WTC11 (cell line): ENCODE data around the gene TJP3.

Experiments
- ATF6 ChIP-seq: sonication (generic); formaldehyde crosslinking; IDR thresholded peaks from 2 replicates; pipeline ENCODE4 v1.8.1; 2023; ENCODE audit warnings: mild to moderate bottlenecking, missing genetic modification reagents
- CTCF ChIP-seq: fragments of 200-600 bp; IDR thresholded peaks from 2 replicates; pipeline ENCODE4 v1.8.0; 2022; ENCODE audit warnings: antibody characterized with exemption
- ELF4 ChIP-seq: sonication (generic); formaldehyde crosslinking; IDR thresholded peaks from 2 replicates; pipeline ENCODE4 v1.8.1; 2022; ENCODE audit warnings: low read depth, mild to moderate bottlenecking, moderate library complexity, missing genetic modification reagents
- JUN ChIP-seq: sonication (generic); formaldehyde crosslinking; IDR thresholded peaks from 2 replicates; pipeline ENCODE4 v1.8.0; 2023; ENCODE audit warnings: mild to moderate bottlenecking, missing genetic modification reagents
- NFYB ChIP-seq: sonication (generic); formaldehyde crosslinking; conservative IDR thresholded peaks from 2 replicates; pipeline ENCODE4 v1.8.0; 2022; ENCODE audit warnings: low read depth, missing genetic modification reagents
- NR2C2 ChIP-seq: sonication (generic); formaldehyde crosslinking; IDR thresholded peaks from 2 replicates; pipeline ENCODE4 v1.8.0; 2022; ENCODE audit warnings: mild to moderate bottlenecking, missing genetic modification reagents
- NR3C1 ChIP-seq: sonication (generic); formaldehyde crosslinking; conservative IDR thresholded peaks from 2 replicates; pipeline ENCODE4 v1.8.1; 2023; ENCODE audit warnings: low read depth, mild to moderate bottlenecking, missing genetic modification reagents
- OVOL2 ChIP-seq: fragments of 250-450 bp; sonication (Bioruptor Pico); IDR thresholded peaks from 2 replicates; pipeline ENCODE4 v1.9.0; 2021; ENCODE audit warnings: mild to moderate bottlenecking, borderline replicate concordance
- RELA ChIP-seq: sonication (generic); formaldehyde crosslinking; IDR thresholded peaks from 2 replicates; pipeline ENCODE4 v1.8.1; 2022; ENCODE audit warnings: missing genetic modification reagents, mild to moderate bottlenecking, borderline replicate concordance
- RORB ChIP-seq: fragments of 250-450 bp; sonication (Bioruptor Pico); IDR thresholded peaks from 2 replicates; pipeline ENCODE4 v1.9.0; 2021; ENCODE audit warnings: mild to moderate bottlenecking
- SP1 ChIP-seq: sonication (generic); formaldehyde crosslinking; conservative IDR thresholded peaks from 2 replicates; pipeline ENCODE4 v1.8.1; 2022; ENCODE audit warnings: missing genetic modification reagents
- USF2 ChIP-seq: sonication (generic); formaldehyde crosslinking; IDR thresholded peaks from 2 replicates; pipeline ENCODE4 v1.8.1; 2023; ENCODE audit warnings: mild to moderate bottlenecking, missing genetic modification reagents, moderate library complexity
- ZNF121 ChIP-seq: sonication (generic); formaldehyde crosslinking; IDR thresholded peaks from 2 replicates; pipeline ENCODE4 v1.8.0; 2023; ENCODE audit warnings: missing genetic modification reagents

- TF ChIP-seq CTCF (no peak), NFYB (CRISPR knock-in tag) (no peak), RELA (CRISPR knock-in tag) (no peak), ZNF121 (no peak), NR2C2 (CRISPR knock-in tag) (no peak), USF2 (CRISPR knock-in tag) (no peak), ELF4 (CRISPR knock-in tag) (no peak), ATF6 (CRISPR knock-in tag) (no peak), NR3C1 (no peak), OVOL2 (CRISPR knock-in tag) (no peak), SP1 (CRISPR knock-in tag) (no peak), RORB (CRISPR knock-in tag) (no peak), JUN (CRISPR knock-in tag) (no peak)
Observed at GRCh38 chr19:3660493-3661219, 47.5 kb upstream of the TJP3 start.
